IMR-90 (cell line): ENCODE data around the gene PAEP. TPM values are rescaled to one million over a fixed set of nuclear protein-coding genes. Genes with fewer than 3 reads are reported as not detected.

Experiments
- ATAC-seq: fragments of 200-7000 bp; cut with Tn5 transposase; 2 replicates; pipeline ENCODE4 v1.9.1; 2020; ENCODE audit warnings: low read depth, mild to moderate bottlenecking, moderate library complexity
- BruUV-seq: library from RNA; stranded (reverse); fragments of 400-500 nt; replicated peaks from 2 replicates; lab custom pipeline; 2021; lab: Mats Ljungman, UMichigan
- CTCF ChIA-PET: fragments of 300-600 bp; formaldehyde crosslinking; extraction: SDS; loops from one replicate; lab custom pipeline; 2021; ENCODE audit warnings: antibody characterized with exemption; lab: Yijun Ruan, JAX
- POLR2A ChIA-PET: fragments of 300-600 bp; sonication (Branson Sonifier 250); formaldehyde crosslinking; loops from one replicate; lab custom pipeline; 2022; ENCODE audit warnings: antibody characterized with exemption; ENCODE audit not compliant: unreplicated experiment; lab: Charles Lee
- DNase-seq: peaks from one replicate; pipeline ENCODE4 v3.0.0; 2013
- H2AFZ ChIP-seq: replicated peaks from 2 replicates; pipeline ENCODE3; 2013; ENCODE audit warnings: low read length, mild to moderate bottlenecking; ENCODE audit not compliant: poor library complexity
- H2AK5ac ChIP-seq: 2 replicates; pipeline ENCODE4 v1.6.1; 2013; ENCODE audit warnings: low read depth, low read length, inconsistent platforms
- H2AK9ac ChIP-seq: replicated peaks from 2 replicates; pipeline ENCODE3; 2013; ENCODE audit warnings: mild to moderate bottlenecking, low read depth, low read length, moderate library complexity; ENCODE audit not compliant: poor library complexity
- H2BK120ac ChIP-seq: 2 replicates; pipeline ENCODE4 v1.6.1; 2013; ENCODE audit warnings: low read depth, low read length, inconsistent platforms
- H2BK15ac ChIP-seq: 3 replicates; pipeline ENCODE4 v1.6.1; 2013; ENCODE audit warnings: low read depth, low read length, inconsistent platforms
- H2BK20ac ChIP-seq: 2 replicates; pipeline ENCODE4 v1.6.1; 2013; ENCODE audit warnings: low read depth, mild to moderate bottlenecking, inconsistent platforms, low read length, moderate library complexity
- H2BK5ac ChIP-seq: 2 replicates; pipeline ENCODE4 v1.6.1; 2013; ENCODE audit warnings: mild to moderate bottlenecking, low read depth, low read length, inconsistent platforms; ENCODE audit not compliant: poor library complexity, severe bottlenecking
- H3K14ac ChIP-seq: replicated peaks from 2 replicates; pipeline ENCODE4 v1.6.1; 2013; ENCODE audit warnings: low read depth, low read length, inconsistent platforms
- H3K18ac ChIP-seq: 2 replicates; pipeline ENCODE4 v1.6.1; 2013; ENCODE audit warnings: low read depth, low read length, control low read depth
- H3K23ac ChIP-seq: 2 replicates; pipeline ENCODE4 v1.6.1; 2013; ENCODE audit warnings: low read depth, low read length, inconsistent platforms
- H3K27ac ChIP-seq: 2 replicates; pipeline ENCODE4 v1.5.1; 2013; ENCODE audit warnings: mild to moderate bottlenecking, control low read depth, low read length; ENCODE audit not compliant: insufficient read depth
- H3K27me3 ChIP-seq: 2 replicates; pipeline ENCODE4 v1.6.1; 2013; ENCODE audit warnings: low read length; ENCODE audit not compliant: control insufficient read depth, insufficient read depth
- H3K36me3 ChIP-seq: 2 replicates; pipeline ENCODE4 v1.6.1; 2013; ENCODE audit warnings: low read length, mixed read lengths; ENCODE audit not compliant: control insufficient read depth, insufficient read depth
- H3K4ac ChIP-seq: 2 replicates; pipeline ENCODE4 v1.6.1; 2013; ENCODE audit warnings: low read depth, low read length, inconsistent platforms
- H3K4me1 ChIP-seq: 2 replicates; pipeline ENCODE4 v1.6.1; 2013; ENCODE audit warnings: low read length, mixed read lengths; ENCODE audit not compliant: control insufficient read depth, insufficient read depth
- H3K4me2 ChIP-seq: 2 replicates; pipeline ENCODE4 v1.6.1; 2013; ENCODE audit warnings: low read depth, mild to moderate bottlenecking, control low read depth, low read length, moderate library complexity
- H3K4me3 ChIP-seq: 2 replicates; pipeline ENCODE4 v1.5.1; 2013; ENCODE audit warnings: low read depth, mild to moderate bottlenecking, control low read depth, low read length, moderate library complexity; ENCODE audit not compliant: insufficient read depth
- H3K56ac ChIP-seq: 2 replicates; pipeline ENCODE4 v1.6.1; 2013; ENCODE audit warnings: low read length, inconsistent platforms; ENCODE audit not compliant: insufficient read depth; ENCODE audit errors: extremely low read depth
- H3K79me1 ChIP-seq, 2 experiments: 2 replicates each; pipeline ENCODE4 v1.6.1; 2013; ENCODE audit warnings: low read length in 2 of 2, inconsistent platforms in 1 of 2, low read depth in 1 of 2
- H3K9ac ChIP-seq: 2 replicates; pipeline ENCODE4 v1.6.1; 2013; ENCODE audit warnings: low read depth, low read length, control low read depth
- H3K9me1 ChIP-seq: 2 replicates; pipeline ENCODE4 v1.6.1; 2013; ENCODE audit warnings: low read length, inconsistent platforms; ENCODE audit not compliant: insufficient read depth
- H3K9me3 ChIP-seq: 2 replicates; pipeline ENCODE4 v1.6.1; 2013; ENCODE audit warnings: low read length; ENCODE audit not compliant: control insufficient read depth, insufficient read depth
- H4K20me1 ChIP-seq: 2 replicates; pipeline ENCODE4 v1.6.1; 2013; ENCODE audit warnings: low read length, inconsistent platforms; ENCODE audit not compliant: insufficient read depth
- H4K5ac ChIP-seq: 2 replicates; pipeline ENCODE4 v1.6.1; 2013; ENCODE audit warnings: mild to moderate bottlenecking, low read depth, low read length, control low read depth
- H4K8ac ChIP-seq, 2 experiments: 2 replicates each; pipeline ENCODE4 v1.6.1; 2013; ENCODE audit warnings: low read depth in 2 of 2, low read length in 2 of 2, control low read depth in 1 of 2, inconsistent platforms in 1 of 2
- H4K91ac ChIP-seq: 2 replicates; pipeline ENCODE4 v1.6.1; 2013; ENCODE audit warnings: low read depth, low read length, inconsistent platforms; ENCODE audit not compliant: insufficient read depth
- RFX5 ChIP-seq: IDR thresholded peaks from 2 replicates; pipeline ENCODE4 v1.8.0; 2012; ENCODE audit warnings: low read depth, mild to moderate bottlenecking, low read length, moderate library complexity
- SMC3 ChIP-seq: fragments of 150-350 bp; IDR thresholded peaks from 2 replicates; pipeline ENCODE4 v1.6.1; 2016; ENCODE audit warnings: low read depth, mild to moderate bottlenecking, antibody characterized with exemption, low read length, moderate library complexity
- WGBS, 2 experiments: methylation state at CpG; one replicate each; pipeline versions ENCODE4 v1.1.5 to v1.1.7; 2013; ENCODE audit warnings: missing lambda C conversion rate in 2 of 2; ENCODE audit not compliant: insufficient read length in 1 of 2; ENCODE audit errors: extremely low coverage in 2 of 2; 5-methylcytosine and 5-hydroxymethylcytosine counted together
- dilution Hi-C: fragments of 300-500 bp; cut with HindIII; formaldehyde crosslinking; loops from one replicate; pipeline ENCODE4 v1.14.3; 2018; ENCODE audit warnings: low sequenced_read_pairs; ENCODE audit not compliant: unreplicated experiment
- in situ Hi-C: fragments of 300-500 bp; cut with MboI; formaldehyde crosslinking; loops from 3 replicates; pipeline ENCODE4 v1.14.3; 2019; ENCODE audit warnings: low sequenced_read_pairs, inconsistent platforms, mixed read lengths
- intact Hi-C: fragments of 100-400 bp; cut with micrococcal nuclease; formaldehyde crosslinking; loops from 2 replicates; pipeline ENCODE4 v1.10.0; 2022
- polyA plus RNA-seq, 3 experiments: library from polyadenylated mRNA; depleted of rRNA; stranded (reverse); fragments of >200 nt; gene quantifications; 2 replicates each; pipeline ENCODE4 v1.2.3, GENCODE V29; 2012; ENCODE audit warnings: low replicate concordance in 1 of 3
- total RNA-seq: library from RNA; depleted of rRNA; stranded (reverse); fragments of >200 nt; gene quantifications from 2 replicates; pipeline ENCODE4 v1.2.3, GENCODE V29; 2012

Gene PAEP
- total and polyA plus RNA-seq, 2 of the 4 experiments (the other 2 are of a cell fraction): not detected

- Histone ChIP-seq H3K9me1 (no peaks in the 10 kb centered on the region), H3K56ac (no peak overlapping the region), H4K5ac (no peak overlapping the region), H3K18ac (no peak overlapping the region), H3K4me2 (no peak overlapping the region), H4K8ac (no peak overlapping the region), H3K79me1 (no peaks in the 10 kb centered on the region), H3K27ac (no peak overlapping the region), H2BK5ac (no peak overlapping the region), H2AFZ (no peak overlapping the region), H3K4me1 (no peaks in the 10 kb centered on the region), H3K27me3 (no peaks in the 10 kb centered on the region), H4K91ac (no peak overlapping the region), H2AK9ac (no peak overlapping the region), H2AK5ac (no peak overlapping the region), H3K36me3 (no peaks in the 10 kb centered on the region), H2BK20ac (no peak overlapping the region), H4K20me1 (no peaks in the 10 kb centered on the region), H2BK15ac (no peak overlapping the region), H3K4me3 (no peak overlapping the region), H3K14ac (no peak overlapping the region), H3K4ac (no peak overlapping the region), H3K23ac (no peak overlapping the region), H2BK120ac (no peak overlapping the region), H3K9me3 (peaks cover 10% of the 10 kb centered on the region; the same call in 1 of the 2 replicates), H3K9ac (no peak overlapping the region)
- WGBS, 2 experiments: no CpG with 5 or more reads among the region's 3 CpGs
- ChIA-PET CTCF (no interaction called here), POLR2A (no interaction called here)
- TF ChIP-seq RFX5 (no peak), SMC3 (no peak)
- ATAC-seq (no peak), DNase-seq (no peak)
- in situ Hi-C loops: no loop called here
- no TSS peak for BruUV-seq
- dilution Hi-C loops: no loop called here
- intact Hi-C loops: no loop called here
Observed at GRCh38 chr9:135570456-135570855, 8.9 kb downstream of the PAEP start.
